SK-N-SH (cell line): ENCODE data around the gene SLCO3A1. TPM values are rescaled to one million over a fixed set of nuclear protein-coding genes. Genes with fewer than 3 reads are reported as not detected.
A peak's percentile ranks its signal among the peaks of the same experiment; 100 is the strongest.

Experiments
- CTCF ChIA-PET: fragments of 300-600, 350-600 bp; formaldehyde crosslinking; extraction: SDS; loops from one replicate; lab custom pipeline; 2021; lab: Yijun Ruan, JAX
- POLR2A ChIA-PET: fragments of 350-600 bp; sonication (Branson Sonifier 250); formaldehyde crosslinking; extraction: SDS; loops from one replicate; lab custom pipeline; 2020; ENCODE audit warnings: antibody characterized with exemption, inconsistent platforms; lab: Yijun Ruan, JAX
- DNase-seq: peaks from one replicate; pipeline ENCODE4 v3.0.0; 2012
- H2AFZ ChIP-seq: fragments of 200-600 bp; sonication (generic); 2 replicates; pipeline ENCODE4 v1.8.1; 2016; ENCODE audit warnings: antibody characterized with exemption, mild to moderate bottlenecking, low read depth
- H3F3A ChIP-seq: fragments of 200-600 bp; sonication (generic); replicated peaks from 2 replicates; pipeline ENCODE3; 2016; ENCODE audit warnings: antibody characterized with exemption, mild to moderate bottlenecking; ENCODE audit not compliant: insufficient read depth
- H3K27ac ChIP-seq, 2 experiments: fragments of 200-500 bp in 1 of 2; fragments of 200-600 bp in 1 of 2; sonication (Bioruptor generic) in 1 of 2; sonication (generic), shearing (Covaris generic) in 1 of 2; 2 replicates each; pipeline versions ENCODE4 v1.5.1 to v1.6.1; 2014 to 2016; ENCODE audit warnings: low read depth in 2 of 2, inconsistent platforms in 1 of 2, low read length in 1 of 2, mild to moderate bottlenecking in 1 of 2, mixed read lengths in 1 of 2
- H3K27me3 ChIP-seq: fragments of 200-600 bp; sonication (generic), shearing (Covaris generic); 2 replicates; pipeline ENCODE4 v1.6.1; 2016; ENCODE audit warnings: mixed run types; ENCODE audit not compliant: insufficient read depth
- H3K36me3 ChIP-seq, 2 experiments: fragments of 200-500 bp in 1 of 2; fragments of 200-600 bp in 1 of 2; sonication (Bioruptor generic) in 1 of 2; sonication (generic) in 1 of 2; replicated peaks in 1 of 2; 2 replicates each; pipeline versions ENCODE3 to v1.5.1; 2014 to 2016; ENCODE audit warnings: low read length in 1 of 2, mild to moderate bottlenecking in 1 of 2; ENCODE audit not compliant: insufficient read depth in 2 of 2, control insufficient read depth in 1 of 2
- H3K4me1 ChIP-seq, 2 experiments: fragments of 200-500 bp in 1 of 2; fragments of 200-600 bp in 1 of 2; sonication (Bioruptor generic) in 1 of 2; sonication (generic), shearing (Covaris generic) in 1 of 2; 2 replicates each; pipeline versions ENCODE4 v1.5.1 to v1.6.1; 2014 to 2016; ENCODE audit warnings: low read depth in 1 of 2, low read length in 1 of 2, mixed run types in 1 of 2; ENCODE audit not compliant: insufficient read depth in 2 of 2, control insufficient read depth in 1 of 2
- H3K4me2 ChIP-seq: fragments of 200-600 bp; sonication (generic), shearing (Covaris generic); 2 replicates; pipeline ENCODE4 v1.6.1; 2017; ENCODE audit warnings: mixed run types
- H3K4me3 ChIP-seq, 2 experiments: fragments of 200-500 bp in 1 of 2; fragments of 200-600 bp in 1 of 2; sonication (Bioruptor generic) in 1 of 2; sonication (generic), shearing (Covaris generic) in 1 of 2; 2 replicates each; pipeline versions ENCODE4 v1.5.1 to v1.8.1; 2014 to 2016; ENCODE audit warnings: low read depth in 2 of 2, inconsistent platforms in 1 of 2, low read length in 1 of 2, mild to moderate bottlenecking in 1 of 2, mixed read lengths in 1 of 2, moderate library complexity in 1 of 2
- H3K79me2 ChIP-seq: fragments of 200-600 bp; sonication (generic); 2 replicates; pipeline ENCODE4 v1.8.1; 2017; ENCODE audit warnings: mild to moderate bottlenecking; ENCODE audit not compliant: insufficient read depth
- H3K9ac ChIP-seq: fragments of 200-600 bp; sonication (generic); 2 replicates; pipeline ENCODE4 v1.6.1; 2017; ENCODE audit warnings: mixed run types
- H3K9me2 ChIP-seq: fragments of 200-600 bp; sonication (generic); 2 replicates; pipeline ENCODE4 v1.6.1; 2017; ENCODE audit warnings: mixed run types
- H3K9me3 ChIP-seq: fragments of 200-600 bp; sonication (generic); 2 replicates; pipeline ENCODE4 v1.6.1; 2017; ENCODE audit warnings: mixed run types, mild to moderate bottlenecking, moderate library complexity
- H4K20me1 ChIP-seq: fragments of 200-600 bp; sonication (generic); 2 replicates; pipeline ENCODE4 v1.6.1; 2017; ENCODE audit warnings: mild to moderate bottlenecking, mixed run types; ENCODE audit not compliant: insufficient read depth
- ELF1 ChIP-seq: IDR thresholded peaks from 2 replicates; pipeline ENCODE4 v1.4.0; 2012
- FOXJ3 ChIP-seq: sonication (generic); formaldehyde crosslinking; IDR thresholded peaks from 2 replicates; pipeline ENCODE4 v1.5.1; 2020; ENCODE audit warnings: mild to moderate bottlenecking, missing genetic modification reagents
- GABPA ChIP-seq: IDR thresholded peaks from 2 replicates; pipeline ENCODE4 v1.4.0; 2012; ENCODE audit warnings: low read depth, mild to moderate bottlenecking
- NRF1 ChIP-seq: IDR thresholded peaks from 2 replicates; pipeline ENCODE4 v1.6.1; 2012; ENCODE audit warnings: low read depth, mild to moderate bottlenecking, low read length
- PBX3 ChIP-seq: IDR thresholded peaks from 2 replicates; pipeline ENCODE4; 2012
- POLR2AphosphoS5 ChIP-seq: IDR thresholded peaks from 2 replicates; pipeline ENCODE4 v1.6.1; 2012; ENCODE audit warnings: low read depth, low read length
- RAD21 ChIP-seq: IDR thresholded peaks from 2 replicates; pipeline ENCODE4 v1.6.1; 2012; ENCODE audit warnings: mild to moderate bottlenecking, low read length
- RCOR1 ChIP-seq: fragments of 150-350 bp; IDR thresholded peaks from 2 replicates; pipeline ENCODE4 v1.6.1; 2017; ENCODE audit warnings: antibody characterized with exemption, low read length
- RFX5 ChIP-seq: IDR thresholded peaks from 2 replicates; pipeline ENCODE4 v1.6.1; 2012; ENCODE audit warnings: mild to moderate bottlenecking, improper control_type of control experiment, low read length
- RXRA ChIP-seq: IDR thresholded peaks from 2 replicates; pipeline ENCODE4 v1.4.0; 2012; ENCODE audit warnings: low read depth, mild to moderate bottlenecking, borderline replicate concordance
- SIN3A ChIP-seq: IDR thresholded peaks from 2 replicates; pipeline ENCODE4 v1.6.1; 2012; ENCODE audit warnings: low read depth, mild to moderate bottlenecking, low read length, moderate library complexity, borderline replicate concordance
- SMC3 ChIP-seq: IDR thresholded peaks from 2 replicates; pipeline ENCODE4 v1.6.1; 2012; ENCODE audit warnings: low read depth, low read length, improper control_type of control experiment
- TAF1 ChIP-seq: IDR thresholded peaks from 2 replicates; pipeline ENCODE4 v1.6.1; 2012; ENCODE audit warnings: low read depth, mild to moderate bottlenecking, low read length, moderate library complexity, borderline replicate concordance
- TCF12 ChIP-seq: IDR thresholded peaks from 2 replicates; pipeline ENCODE4 v1.4.0; 2012
- TEAD4 ChIP-seq: IDR thresholded peaks from 2 replicates; pipeline ENCODE4 v1.4.0; 2012; ENCODE audit warnings: mild to moderate bottlenecking, borderline replicate concordance; ENCODE audit not compliant: insufficient read depth
- WGBS: methylation state at CpG from one replicate; pipeline ENCODE4 v1.1.6; 2017; ENCODE audit warnings: low lambda C conversion rate; 5-methylcytosine and 5-hydroxymethylcytosine counted together
- polyA plus RNA-seq, 3 experiments: library from polyadenylated mRNA; depleted of rRNA; stranded (reverse); fragments of >200 nt; gene quantifications; 2 replicates each; pipeline ENCODE4 v1.2.3, GENCODE V29; 2012
- TF ChIP-seq, protein P1 (sequence below): fragments of 150-350 bp; IDR thresholded peaks from 2 replicates; pipeline ENCODE4 v1.6.1; 2016; ENCODE audit warnings: mild to moderate bottlenecking, low read depth, low read length

The SLCO3A1 gene
- polyA plus RNA-seq (2012; rRNA removed): 12.1 and 19.7 TPM in 2 replicates
- 7.2 and 12.6 TPM in 2 replicates for polyA plus RNA-seq (2012; cell fraction: cytosol; rRNA removed)
- polyA plus RNA-seq (2012; cell fraction: nucleus; rRNA removed): 15.6 and 18.2 TPM in 2 replicates

- Histone ChIP-seq H3K9ac (peak within 1 kb of the TSS; percentile 72), H3K9me2 (no peaks in the 10 kb centered on the region), H2AFZ (peak within 1 kb of the TSS; percentile 99), H3K36me3 (no peaks in the 10 kb centered on the region), H3F3A (peaks cover 7% of the 10 kb centered on the region), H3K27me3 (no peaks in the 10 kb centered on the region), H3K9me3 (no peaks in the 10 kb centered on the region), H3K79me2 (peaks cover 45% of the 10 kb centered on the region), H3K4me1 (peaks cover 19 to 20% of the 10 kb centered on the region in 2 experiments), H3K4me2 (peak within 1 kb of the TSS; percentile 95), H3K27ac (peak within 1 kb of the TSS; percentile 73 to 81), H3K4me3 (peak within 1 kb of the TSS; percentile 80 to 93), H4K20me1 (peaks cover 9% of the 10 kb centered on the region)
- ChIA-PET POLR2A (interaction anchor here (1.5 kb wide), 1 partner anchor 9 kb away, joined by 3 read pairs; no protein-coding TSS in a partner anchor), CTCF (interaction anchor here (0.7 to 9.0 kb wide), 43 partner anchors 10 to 861 kb away, joined by 3 to 112 read pairs (median 4); no protein-coding TSS in a partner anchor)
- WGBS: under 1% methylated on average over 53 of the region's 67 CpGs
- peak; percentile 91 for DNase-seq
- TF ChIP-seq TAF1 (no peak), NRF1 (no peak), RXRA (no peak), SMC3 (no peak), POLR2AphosphoS5 (no peak), SIN3A (no peak), RCOR1 (no peak), PBX3 (peak; percentile 55; the same call in 1 of the 2 replicates)
Observed at GRCh38 chr15:91853511-91853947, at the start of gene SLCO3A1. TSS of gene SLCO3A1 (plus strand) at chr15:91853708.

GRCh38 chr15:91807122-91807521 is 46.4 kb upstream of the SLCO3A1 start:
- H3K27ac ChIP-seq: no peak overlapping the region
- no peaks in the 10 kb centered on the region; the same call in 1 of the 2 replicates for H3K27me3 ChIP-seq
- no peaks in the 10 kb centered on the region for H4K20me1 ChIP-seq
- no peaks in the 10 kb centered on the region for H3K36me3 ChIP-seq
- no peaks in the 10 kb centered on the region for H3K79me2 ChIP-seq
- WGBS: 74% methylated on average over 6 of the region's 6 CpGs
- H3K4me2 ChIP-seq: no peak overlapping the region
- H3K9ac ChIP-seq: no peak overlapping the region
- no peak overlapping the region for H2AFZ ChIP-seq
- ChIA-PET POLR2A (no interaction called here), CTCF (interaction anchor here (1.2 kb wide), 1 partner anchor 270 kb away, joined by 3 read pairs; no protein-coding TSS in a partner anchor)
- TF ChIP-seq PBX3: no peak
- TF ChIP-seq, protein P1, sequence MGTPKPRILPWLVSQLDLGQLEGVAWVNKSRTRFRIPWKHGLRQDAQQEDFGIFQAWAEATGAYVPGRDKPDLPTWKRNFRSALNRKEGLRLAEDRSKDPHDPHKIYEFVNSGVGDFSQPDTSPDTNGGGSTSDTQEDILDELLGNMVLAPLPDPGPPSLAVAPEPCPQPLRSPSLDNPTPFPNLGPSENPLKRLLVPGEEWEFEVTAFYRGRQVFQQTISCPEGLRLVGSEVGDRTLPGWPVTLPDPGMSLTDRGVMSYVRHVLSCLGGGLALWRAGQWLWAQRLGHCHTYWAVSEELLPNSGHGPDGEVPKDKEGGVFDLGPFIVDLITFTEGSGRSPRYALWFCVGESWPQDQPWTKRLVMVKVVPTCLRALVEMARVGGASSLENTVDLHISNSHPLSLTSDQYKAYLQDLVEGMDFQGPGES: no peak
- no peak for TF ChIP-seq RAD21
- no peak for TF ChIP-seq RFX5
- TF ChIP-seq SIN3A: no peak
- TF ChIP-seq FOXJ3 (CRISPR knock-in tag): no peak
- TF ChIP-seq TAF1: no peak
- TF ChIP-seq TEAD4: no peak
- no peak for TF ChIP-seq ELF1
- TF ChIP-seq GABPA: no peak
- TF ChIP-seq TCF12: no peak
- no peaks in the 10 kb centered on the region for H3K9me2 ChIP-seq
- no peaks in the 10 kb centered on the region for H3K9me3 ChIP-seq
- H3F3A ChIP-seq: no peaks in the 10 kb centered on the region
- H3K4me1 ChIP-seq: no peaks in the 10 kb centered on the region
- DNase-seq: no peak
- H3K4me3 ChIP-seq: no peak overlapping the region
